Measurements from ENCODE around the gene RBPJ.

The RBPJ gene

DNA sequence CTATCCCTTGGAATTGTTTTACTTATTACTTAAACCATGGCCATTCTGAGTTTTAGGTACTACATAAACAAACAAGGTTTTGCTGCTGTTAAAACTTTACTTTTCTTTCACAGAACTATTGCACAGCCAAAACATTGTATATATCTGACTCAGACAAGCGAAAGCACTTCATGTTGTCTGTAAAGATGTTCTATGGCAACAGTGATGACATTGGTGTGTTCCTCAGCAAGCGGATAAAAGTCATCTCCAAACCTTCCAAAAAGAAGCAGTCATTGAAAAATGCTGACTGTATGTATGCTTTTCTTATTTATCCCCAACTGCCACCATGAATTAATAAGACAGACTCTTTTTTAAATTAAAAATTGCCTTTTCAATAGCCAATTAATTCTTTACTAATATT is 99.6 kb downstream of the RBPJ start:
- Histone ChIP-seq H3K4ac (ENCODE audit: low read depth, low read length) (no peak overlapping the region), H3K4me1 (ENCODE audit: control insufficient read depth, low read depth, low read length) (no peaks in the 10 kb centered on the region), H3K23ac (ENCODE audit: low read length) (no peak overlapping the region), H2AK5ac (ENCODE audit: low read length) (no peak overlapping the region), H3K4me3 (ENCODE audit: low read length) (no peak overlapping the region), H3K79me2 (ENCODE audit: control insufficient read depth, insufficient read depth, low read length) (no peaks in the 10 kb centered on the region), H3K4me2 (ENCODE audit: low read length) (no peak overlapping the region), H3K18ac (ENCODE audit: low read length) (no peak overlapping the region), H3K36me3 (ENCODE audit: control insufficient read depth, insufficient read depth, low read length) (no peaks in the 10 kb centered on the region), H3K9ac (ENCODE audit: low read length) (no peak overlapping the region), H2BK15ac (replicated peaks; ENCODE audit: low read depth) (no peak overlapping the region), H3K79me1 (ENCODE audit: low read length) (peaks cover 3% of the 10 kb centered on the region), H4K5ac (ENCODE audit: low read length) (no peak overlapping the region), H2BK5ac (ENCODE audit: low read length) (no peak overlapping the region), H3K27ac (ENCODE audit: low read depth, low read length) (no peak overlapping the region), H2BK120ac (ENCODE audit: low read depth, low read length) (no peak overlapping the region), H3K27me3 (ENCODE audit: insufficient read depth, low read length, poor library complexity) (no peaks in the 10 kb centered on the region), H3K56ac (ENCODE audit: low read length) (no peak overlapping the region), H4K8ac (ENCODE audit: low read depth, low read length) (no peak overlapping the region)
- no CpG with 5 or more reads among the region's 2 CpGs for WGBS (ENCODE audit: extremely low coverage, insufficient coverage, low lambda C conversion rate)
- no peak for DNase-seq

- H3K23ac ChIP-seq (ENCODE audit: low read length) = no peak overlapping the region
- H3K4ac ChIP-seq (ENCODE audit: low read depth, low read length) = no peak overlapping the region
- peaks cover 3% of the 10 kb centered on the region for H3K79me1 ChIP-seq (ENCODE audit: low read length)
- no peak overlapping the region for H2AK5ac ChIP-seq (ENCODE audit: low read length)
- no peak overlapping the region for H3K9ac ChIP-seq (ENCODE audit: low read length)
- H4K5ac ChIP-seq (ENCODE audit: low read length) = no peak overlapping the region
- no peak for DNase-seq
- H3K4me3 ChIP-seq (ENCODE audit: low read length) = no peak overlapping the region
- H3K4me1 ChIP-seq (ENCODE audit: control insufficient read depth, low read depth, low read length) = no peaks in the 10 kb centered on the region
- no peak overlapping the region for H4K8ac ChIP-seq (ENCODE audit: low read depth, low read length)
- H3K56ac ChIP-seq (ENCODE audit: low read length) = no peak overlapping the region
- H3K27ac ChIP-seq (ENCODE audit: low read depth, low read length) = no peak overlapping the region
- H3K36me3 ChIP-seq (ENCODE audit: control insufficient read depth, insufficient read depth, low read length) = no peaks in the 10 kb centered on the region
- H2BK15ac ChIP-seq (replicated peaks; ENCODE audit: low read depth) = no peak overlapping the region
- no peaks in the 10 kb centered on the region for H3K27me3 ChIP-seq (ENCODE audit: insufficient read depth, low read length, poor library complexity)
- no CpG with 5 or more reads among the region's 1 CpG for WGBS (ENCODE audit: extremely low coverage, insufficient coverage, low lambda C conversion rate)
- no peak overlapping the region for H3K18ac ChIP-seq (ENCODE audit: low read length)
- H2BK120ac ChIP-seq (ENCODE audit: low read depth, low read length) = no peak overlapping the region
- H3K79me2 ChIP-seq (ENCODE audit: control insufficient read depth, insufficient read depth, low read length) = no peaks in the 10 kb centered on the region
- no peak overlapping the region for H2BK5ac ChIP-seq (ENCODE audit: low read length)
- no peak overlapping the region for H3K4me2 ChIP-seq (ENCODE audit: low read length)
These were observed 100.1 kb downstream of the RBPJ start for GRCh38 chr4:26420913-26421312.

DNA sequence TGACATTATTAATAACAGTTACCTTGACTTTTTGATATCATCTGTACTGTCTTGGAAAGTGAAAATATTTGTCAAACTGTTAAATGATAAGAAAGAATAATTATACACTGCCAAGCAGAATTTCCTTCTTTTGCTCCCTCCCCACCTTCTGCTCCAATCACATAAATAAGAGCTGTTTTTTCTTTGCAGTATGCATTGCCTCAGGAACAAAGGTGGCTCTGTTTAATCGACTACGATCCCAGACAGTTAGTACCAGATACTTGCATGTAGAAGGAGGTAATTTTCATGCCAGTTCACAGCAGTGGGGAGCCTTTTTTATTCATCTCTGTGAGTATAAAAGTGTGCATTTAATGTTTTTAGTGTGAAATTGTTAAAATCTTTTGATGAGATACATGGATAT is 103.3 kb downstream of the RBPJ start:
- Histone ChIP-seq H3K4me3 (ENCODE audit: low read length) (no peak overlapping the region), H3K4me2 (ENCODE audit: low read length) (no peak overlapping the region), H3K18ac (ENCODE audit: low read length) (no peak overlapping the region), H3K4me1 (ENCODE audit: control insufficient read depth, low read depth, low read length) (no peaks in the 10 kb centered on the region), H3K23ac (ENCODE audit: low read length) (no peak overlapping the region), H3K79me1 (ENCODE audit: low read length) (no peaks in the 10 kb centered on the region), H3K4ac (ENCODE audit: low read depth, low read length) (no peak overlapping the region), H3K27me3 (ENCODE audit: insufficient read depth, low read length, poor library complexity) (no peaks in the 10 kb centered on the region), H4K5ac (ENCODE audit: low read length) (no peak overlapping the region), H2BK15ac (replicated peaks; ENCODE audit: low read depth) (no peak overlapping the region), H2AK5ac (ENCODE audit: low read length) (no peak overlapping the region), H3K56ac (ENCODE audit: low read length) (no peak overlapping the region), H3K27ac (ENCODE audit: low read depth, low read length) (no peak overlapping the region), H4K8ac (ENCODE audit: low read depth, low read length) (no peak overlapping the region), H3K79me2 (ENCODE audit: control insufficient read depth, insufficient read depth, low read length) (no peaks in the 10 kb centered on the region), H2BK120ac (ENCODE audit: low read depth, low read length) (no peak overlapping the region), H3K36me3 (ENCODE audit: control insufficient read depth, insufficient read depth, low read length) (no peaks in the 10 kb centered on the region), H2BK5ac (ENCODE audit: low read length) (no peak overlapping the region), H3K9ac (ENCODE audit: low read length) (no peak overlapping the region)
- DNase-seq = no peak
- no CpG with 5 or more reads among the region's 2 CpGs for WGBS (ENCODE audit: extremely low coverage, insufficient coverage, low lambda C conversion rate)

DNA sequence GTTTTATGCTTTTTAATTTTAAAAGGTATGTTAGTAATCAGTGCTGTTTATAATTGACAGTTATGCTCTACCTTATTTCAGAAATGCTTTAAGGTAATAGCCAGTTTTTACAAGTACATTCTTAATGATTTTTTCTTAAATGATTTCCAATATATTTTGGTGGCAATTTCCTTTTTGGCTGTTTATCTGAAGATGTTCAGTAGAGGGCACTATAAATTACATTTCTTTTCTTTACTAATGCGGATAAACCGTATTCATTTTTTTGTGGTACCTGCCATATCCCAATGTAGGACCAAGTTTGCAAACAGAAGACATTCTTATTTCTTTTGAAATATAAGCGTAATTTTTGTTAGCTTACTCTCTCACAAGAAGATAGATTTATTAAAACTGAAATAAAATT is 104.0 kb downstream of the RBPJ start:
- H2BK5ac ChIP-seq (ENCODE audit: low read length) = no peak overlapping the region
- H3K56ac ChIP-seq (ENCODE audit: low read length) = no peak overlapping the region
- H3K36me3 ChIP-seq (ENCODE audit: control insufficient read depth, insufficient read depth, low read length) = no peaks in the 10 kb centered on the region
- H3K4ac ChIP-seq (ENCODE audit: low read depth, low read length) = no peak overlapping the region
- H2BK120ac ChIP-seq (ENCODE audit: low read depth, low read length) = no peak overlapping the region
- H2AK5ac ChIP-seq (ENCODE audit: low read length) = no peak overlapping the region
- WGBS (ENCODE audit: extremely low coverage, insufficient coverage, low lambda C conversion rate) = no CpG with 5 or more reads among the region's 3 CpGs
- H3K27ac ChIP-seq (ENCODE audit: low read depth, low read length) = no peak overlapping the region
- no peaks in the 10 kb centered on the region for H3K27me3 ChIP-seq (ENCODE audit: insufficient read depth, low read length, poor library complexity)
- no peak overlapping the region for H3K18ac ChIP-seq (ENCODE audit: low read length)
- H3K79me1 ChIP-seq (ENCODE audit: low read length) = no peaks in the 10 kb centered on the region
- no peaks in the 10 kb centered on the region for H3K79me2 ChIP-seq (ENCODE audit: control insufficient read depth, insufficient read depth, low read length)
- H3K4me1 ChIP-seq (ENCODE audit: control insufficient read depth, low read depth, low read length) = no peaks in the 10 kb centered on the region
- DNase-seq = no peak
- no peak overlapping the region for H2BK15ac ChIP-seq (replicated peaks; ENCODE audit: low read depth)
- H4K8ac ChIP-seq (ENCODE audit: low read depth, low read length) = no peak overlapping the region
- H4K5ac ChIP-seq (ENCODE audit: low read length) = no peak overlapping the region
- no peak overlapping the region for H3K23ac ChIP-seq (ENCODE audit: low read length)
- no peak overlapping the region for H3K4me3 ChIP-seq (ENCODE audit: low read length)
- no peak overlapping the region for H3K9ac ChIP-seq (ENCODE audit: low read length)
- no peak overlapping the region for H3K4me2 ChIP-seq (ENCODE audit: low read length)

DNA sequence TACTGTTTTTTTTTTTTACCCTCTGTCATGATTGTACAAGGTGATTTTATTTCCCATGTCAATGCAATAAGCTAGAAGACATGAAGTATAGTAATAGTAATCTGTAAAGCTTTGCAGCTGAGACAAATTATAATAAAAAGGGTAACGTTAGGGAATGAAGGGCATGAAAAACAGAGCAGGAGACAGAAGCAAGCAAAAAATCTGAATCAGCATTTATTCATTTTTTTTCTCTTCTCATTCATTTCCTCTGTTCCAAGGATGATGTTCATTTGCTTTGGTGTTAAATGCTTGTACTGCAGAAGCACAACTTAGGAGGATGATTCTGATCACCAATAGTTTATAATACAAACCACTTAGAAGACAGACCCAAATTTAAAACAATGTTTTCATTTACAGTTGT is 105.1 kb downstream of the RBPJ start:
- Histone ChIP-seq H4K5ac (ENCODE audit: low read length) (no peak overlapping the region), H3K56ac (ENCODE audit: low read length) (no peak overlapping the region), H3K4me2 (ENCODE audit: low read length) (no peak overlapping the region), H3K4me1 (ENCODE audit: control insufficient read depth, low read depth, low read length) (no peaks in the 10 kb centered on the region), H2BK15ac (replicated peaks; ENCODE audit: low read depth) (no peak overlapping the region), H3K18ac (ENCODE audit: low read length) (no peak overlapping the region), H3K36me3 (ENCODE audit: control insufficient read depth, insufficient read depth, low read length) (peaks cover 2% of the 10 kb centered on the region), H3K79me1 (ENCODE audit: low read length) (no peaks in the 10 kb centered on the region), H2BK120ac (ENCODE audit: low read depth, low read length) (no peak overlapping the region), H3K23ac (ENCODE audit: low read length) (no peak overlapping the region), H2AK5ac (ENCODE audit: low read length) (no peak overlapping the region), H3K27ac (ENCODE audit: low read depth, low read length) (no peak overlapping the region), H3K79me2 (ENCODE audit: control insufficient read depth, insufficient read depth, low read length) (no peaks in the 10 kb centered on the region), H3K4ac (ENCODE audit: low read depth, low read length) (no peak overlapping the region), H3K4me3 (ENCODE audit: low read length) (no peak overlapping the region), H2BK5ac (ENCODE audit: low read length) (no peak overlapping the region), H4K8ac (ENCODE audit: low read depth, low read length) (no peak overlapping the region), H3K9ac (ENCODE audit: low read length) (no peak overlapping the region), H3K27me3 (ENCODE audit: insufficient read depth, low read length, poor library complexity) (no peaks in the 10 kb centered on the region)
- no peak for DNase-seq
- WGBS (ENCODE audit: extremely low coverage, insufficient coverage, low lambda C conversion rate) = no CpG with 5 or more reads among the region's 1 CpG

DNA sequence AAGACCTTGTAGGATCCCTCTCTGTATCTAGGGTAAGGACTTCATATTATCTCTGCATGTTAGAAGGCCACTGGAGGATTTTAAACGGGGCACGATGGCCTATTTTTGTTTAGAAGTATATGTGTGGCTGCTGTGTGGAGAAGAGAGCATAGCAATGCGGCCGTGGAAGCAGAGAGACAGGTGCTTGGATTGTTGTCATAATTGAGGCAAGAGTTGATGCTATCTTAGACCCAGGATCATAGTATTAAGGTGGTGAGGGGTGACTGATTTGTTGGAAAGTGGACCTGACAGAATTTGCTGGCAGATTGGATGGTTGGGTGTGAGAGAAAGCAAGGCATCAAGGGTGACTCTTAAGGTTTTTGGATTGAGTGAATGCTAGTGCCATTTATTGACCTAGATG is 106.1 kb downstream of the RBPJ start:
- Histone ChIP-seq H3K79me2 (ENCODE audit: control insufficient read depth, insufficient read depth, low read length) (no peaks in the 10 kb centered on the region), H3K27ac (ENCODE audit: low read depth, low read length) (no peak overlapping the region), H3K27me3 (ENCODE audit: insufficient read depth, low read length, poor library complexity) (no peaks in the 10 kb centered on the region), H4K5ac (ENCODE audit: low read length) (no peak overlapping the region), H3K18ac (ENCODE audit: low read length) (no peak overlapping the region), H2BK15ac (replicated peaks; ENCODE audit: low read depth) (no peak overlapping the region), H4K8ac (ENCODE audit: low read depth, low read length) (no peak overlapping the region), H3K4me3 (ENCODE audit: low read length) (no peak overlapping the region), H3K79me1 (ENCODE audit: low read length) (no peaks in the 10 kb centered on the region), H2BK120ac (ENCODE audit: low read depth, low read length) (no peak overlapping the region), H3K36me3 (ENCODE audit: control insufficient read depth, insufficient read depth, low read length) (peaks cover 2% of the 10 kb centered on the region), H3K9ac (ENCODE audit: low read length) (no peak overlapping the region), H3K56ac (ENCODE audit: low read length) (no peak overlapping the region), H2AK5ac (ENCODE audit: low read length) (no peak overlapping the region), H3K4me2 (ENCODE audit: low read length) (no peak overlapping the region), H3K23ac (ENCODE audit: low read length) (no peak overlapping the region), H3K4ac (ENCODE audit: low read depth, low read length) (no peak overlapping the region), H2BK5ac (ENCODE audit: low read length) (no peak overlapping the region), H3K4me1 (ENCODE audit: control insufficient read depth, low read depth, low read length) (no peaks in the 10 kb centered on the region)
- no CpG with 5 or more reads among the region's 4 CpGs for WGBS (ENCODE audit: extremely low coverage, insufficient coverage, low lambda C conversion rate)
- no peak for DNase-seq
